IMR-90 (cell line): ENCODE measurements around the gene MAP2K2. TPM values are rescaled to one million over a fixed set of nuclear protein-coding genes. Genes with fewer than 3 reads are reported as not detected.

Experiments
- ATAC-seq: fragments of 200-7000 bp; cut with Tn5 transposase; 2 replicates; pipeline ENCODE4 v1.9.1; 2020; ENCODE audit warnings: low read depth, mild to moderate bottlenecking, moderate library complexity
- BruUV-seq: library from RNA; stranded (reverse); fragments of 400-500 nt; replicated peaks from 2 replicates; lab custom pipeline; 2021; lab: Mats Ljungman, UMichigan
- CTCF ChIA-PET: fragments of 300-600 bp; formaldehyde crosslinking; extraction: SDS; loops from one replicate; lab custom pipeline; 2021; ENCODE audit warnings: antibody characterized with exemption; lab: Yijun Ruan, JAX
- POLR2A ChIA-PET: fragments of 300-600 bp; sonication (Branson Sonifier 250); formaldehyde crosslinking; loops from one replicate; lab custom pipeline; 2022; ENCODE audit warnings: antibody characterized with exemption; ENCODE audit not compliant: unreplicated experiment; lab: Charles Lee
- DNase-seq: peaks from one replicate; pipeline ENCODE4 v3.0.0; 2013
- H2AFZ ChIP-seq: replicated peaks from 2 replicates; pipeline ENCODE3; 2013; ENCODE audit warnings: low read length, mild to moderate bottlenecking; ENCODE audit not compliant: poor library complexity
- H2AK5ac ChIP-seq: 2 replicates; pipeline ENCODE4 v1.6.1; 2013; ENCODE audit warnings: low read depth, low read length, inconsistent platforms
- H2AK9ac ChIP-seq: replicated peaks from 2 replicates; pipeline ENCODE3; 2013; ENCODE audit warnings: mild to moderate bottlenecking, low read depth, low read length, moderate library complexity; ENCODE audit not compliant: poor library complexity
- H2BK120ac ChIP-seq: 2 replicates; pipeline ENCODE4 v1.6.1; 2013; ENCODE audit warnings: low read depth, low read length, inconsistent platforms
- H2BK15ac ChIP-seq: 3 replicates; pipeline ENCODE4 v1.6.1; 2013; ENCODE audit warnings: low read depth, low read length, inconsistent platforms
- H2BK20ac ChIP-seq: 2 replicates; pipeline ENCODE4 v1.6.1; 2013; ENCODE audit warnings: low read depth, mild to moderate bottlenecking, inconsistent platforms, low read length, moderate library complexity
- H2BK5ac ChIP-seq: 2 replicates; pipeline ENCODE4 v1.6.1; 2013; ENCODE audit warnings: mild to moderate bottlenecking, low read depth, low read length, inconsistent platforms; ENCODE audit not compliant: poor library complexity, severe bottlenecking
- H3K14ac ChIP-seq: replicated peaks from 2 replicates; pipeline ENCODE4 v1.6.1; 2013; ENCODE audit warnings: low read depth, low read length, inconsistent platforms
- H3K18ac ChIP-seq: 2 replicates; pipeline ENCODE4 v1.6.1; 2013; ENCODE audit warnings: low read depth, low read length, control low read depth
- H3K23ac ChIP-seq: 2 replicates; pipeline ENCODE4 v1.6.1; 2013; ENCODE audit warnings: low read depth, low read length, inconsistent platforms
- H3K27ac ChIP-seq: 2 replicates; pipeline ENCODE4 v1.5.1; 2013; ENCODE audit warnings: mild to moderate bottlenecking, control low read depth, low read length; ENCODE audit not compliant: insufficient read depth
- H3K27me3 ChIP-seq: 2 replicates; pipeline ENCODE4 v1.6.1; 2013; ENCODE audit warnings: low read length; ENCODE audit not compliant: control insufficient read depth, insufficient read depth
- H3K36me3 ChIP-seq: 2 replicates; pipeline ENCODE4 v1.6.1; 2013; ENCODE audit warnings: low read length, mixed read lengths; ENCODE audit not compliant: control insufficient read depth, insufficient read depth
- H3K4ac ChIP-seq: 2 replicates; pipeline ENCODE4 v1.6.1; 2013; ENCODE audit warnings: low read depth, low read length, inconsistent platforms
- H3K4me1 ChIP-seq: 2 replicates; pipeline ENCODE4 v1.6.1; 2013; ENCODE audit warnings: low read length, mixed read lengths; ENCODE audit not compliant: control insufficient read depth, insufficient read depth
- H3K4me2 ChIP-seq: 2 replicates; pipeline ENCODE4 v1.6.1; 2013; ENCODE audit warnings: low read depth, mild to moderate bottlenecking, control low read depth, low read length, moderate library complexity
- H3K4me3 ChIP-seq: 2 replicates; pipeline ENCODE4 v1.5.1; 2013; ENCODE audit warnings: low read depth, mild to moderate bottlenecking, control low read depth, low read length, moderate library complexity; ENCODE audit not compliant: insufficient read depth
- H3K56ac ChIP-seq: 2 replicates; pipeline ENCODE4 v1.6.1; 2013; ENCODE audit warnings: low read length, inconsistent platforms; ENCODE audit not compliant: insufficient read depth; ENCODE audit errors: extremely low read depth
- H3K79me1 ChIP-seq, 2 experiments: 2 replicates each; pipeline ENCODE4 v1.6.1; 2013; ENCODE audit warnings: low read length in 2 of 2, inconsistent platforms in 1 of 2, low read depth in 1 of 2
- H3K9ac ChIP-seq: 2 replicates; pipeline ENCODE4 v1.6.1; 2013; ENCODE audit warnings: low read depth, low read length, control low read depth
- H3K9me1 ChIP-seq: 2 replicates; pipeline ENCODE4 v1.6.1; 2013; ENCODE audit warnings: low read length, inconsistent platforms; ENCODE audit not compliant: insufficient read depth
- H3K9me3 ChIP-seq: 2 replicates; pipeline ENCODE4 v1.6.1; 2013; ENCODE audit warnings: low read length; ENCODE audit not compliant: control insufficient read depth, insufficient read depth
- H4K20me1 ChIP-seq: 2 replicates; pipeline ENCODE4 v1.6.1; 2013; ENCODE audit warnings: low read length, inconsistent platforms; ENCODE audit not compliant: insufficient read depth
- H4K5ac ChIP-seq: 2 replicates; pipeline ENCODE4 v1.6.1; 2013; ENCODE audit warnings: mild to moderate bottlenecking, low read depth, low read length, control low read depth
- H4K8ac ChIP-seq, 2 experiments: 2 replicates each; pipeline ENCODE4 v1.6.1; 2013; ENCODE audit warnings: low read depth in 2 of 2, low read length in 2 of 2, control low read depth in 1 of 2, inconsistent platforms in 1 of 2
- H4K91ac ChIP-seq: 2 replicates; pipeline ENCODE4 v1.6.1; 2013; ENCODE audit warnings: low read depth, low read length, inconsistent platforms; ENCODE audit not compliant: insufficient read depth
- CHD1 ChIP-seq: IDR thresholded peaks from 2 replicates; pipeline ENCODE4 v1.6.1; 2012; ENCODE audit warnings: low read depth, low read length, improper control_type of control experiment
- CTCF ChIP-seq: conservative IDR thresholded peaks from 2 replicates; pipeline ENCODE4 v1.5.1; 2012; ENCODE audit warnings: mild to moderate bottlenecking, low read depth, low read length, improper control_type of control experiment
- MAFK ChIP-seq: IDR thresholded peaks from 2 replicates; pipeline ENCODE4 v1.6.1; 2012; ENCODE audit warnings: low read depth, low read length, improper control_type of control experiment
- NFE2L2 ChIP-seq: fragments of 150-350 bp; IDR thresholded peaks from 2 replicates; pipeline ENCODE4 v1.6.1; 2016; ENCODE audit warnings: low read depth, mild to moderate bottlenecking, low read length
- SMC3 ChIP-seq: fragments of 150-350 bp; IDR thresholded peaks from 2 replicates; pipeline ENCODE4 v1.6.1; 2016; ENCODE audit warnings: low read depth, mild to moderate bottlenecking, antibody characterized with exemption, low read length, moderate library complexity
- WGBS, 2 experiments: methylation state at CpG; one replicate each; pipeline versions ENCODE4 v1.1.5 to v1.1.7; 2013; ENCODE audit warnings: missing lambda C conversion rate in 2 of 2; ENCODE audit not compliant: insufficient read length in 1 of 2; ENCODE audit errors: extremely low coverage in 2 of 2; 5-methylcytosine and 5-hydroxymethylcytosine counted together
- dilution Hi-C: fragments of 300-500 bp; cut with HindIII; formaldehyde crosslinking; loops from one replicate; pipeline ENCODE4 v1.14.3; 2018; ENCODE audit warnings: low sequenced_read_pairs; ENCODE audit not compliant: unreplicated experiment
- in situ Hi-C: fragments of 300-500 bp; cut with MboI; formaldehyde crosslinking; loops from 3 replicates; pipeline ENCODE4 v1.14.3; 2019; ENCODE audit warnings: low sequenced_read_pairs, inconsistent platforms, mixed read lengths
- intact Hi-C: fragments of 100-400 bp; cut with micrococcal nuclease; formaldehyde crosslinking; loops from 2 replicates; pipeline ENCODE4 v1.10.0; 2022
- polyA plus RNA-seq, 3 experiments: library from polyadenylated mRNA; depleted of rRNA; stranded (reverse); fragments of >200 nt; gene quantifications; 2 replicates each; pipeline ENCODE4 v1.2.3, GENCODE V29; 2012; ENCODE audit warnings: low replicate concordance in 1 of 3
- total RNA-seq: library from RNA; depleted of rRNA; stranded (reverse); fragments of >200 nt; gene quantifications from 2 replicates; pipeline ENCODE4 v1.2.3, GENCODE V29; 2012
- TF ChIP-seq, protein P1 (sequence below): fragments of 150-350 bp; IDR thresholded peaks from 2 replicates; pipeline ENCODE4 v1.6.1; 2017; ENCODE audit warnings: mild to moderate bottlenecking, antibody characterized with exemption, low read length, low read depth
- TF ChIP-seq, protein P2 (sequence below): fragments of 150-350 bp; IDR thresholded peaks from 2 replicates; pipeline ENCODE4 v1.6.1; 2016; ENCODE audit warnings: low read depth, mild to moderate bottlenecking, low read length, moderate library complexity, borderline replicate concordance

Gene MAP2K2
- total and polyA plus RNA-seq, 2 of the 4 experiments (the other 2 are of a cell fraction) = 115 to 151 TPM

GRCh38 chr19:4075373-4075772, 48.5 kb downstream of the MAP2K2 start:
- no peak overlapping the region for H3K9ac ChIP-seq
- no peak overlapping the region for H3K4me2 ChIP-seq
- H3K14ac ChIP-seq = no peak overlapping the region
- H3K4me3 ChIP-seq = no peak overlapping the region
- no peaks in the 10 kb centered on the region for H4K20me1 ChIP-seq
- intact Hi-C loops (no loop called here), in situ Hi-C loops (no loop called here), dilution Hi-C loops (no loop called here)
- H2AFZ ChIP-seq = no peak overlapping the region
- no peak overlapping the region for H3K23ac ChIP-seq
- no peak overlapping the region for H2BK120ac ChIP-seq
- ATAC-seq = no peak
- no peak overlapping the region for H2AK5ac ChIP-seq
- no TSS peak for BruUV-seq
- ChIA-PET POLR2A (no interaction called here), CTCF (no interaction called here)
- no peak overlapping the region for H2BK20ac ChIP-seq
- no peak overlapping the region for H3K27ac ChIP-seq
- H2BK5ac ChIP-seq = no peak overlapping the region
- H3K36me3 ChIP-seq = no peaks in the 10 kb centered on the region
- H3K9me3 ChIP-seq = no peaks in the 10 kb centered on the region
- no peak for DNase-seq
- 67% methylated on average over 1 of the region's 9 CpGs; no CpG with 5 or more reads in 1 of the 2 experiments for WGBS, 2 experiments
- no peak overlapping the region for H2AK9ac ChIP-seq
- H4K91ac ChIP-seq = no peak overlapping the region
- H3K79me1 ChIP-seq = no peaks in the 10 kb centered on the region
- H3K4ac ChIP-seq = no peak overlapping the region
- H3K4me1 ChIP-seq = peaks cover 6% of the 10 kb centered on the region
- no peaks in the 10 kb centered on the region for H3K27me3 ChIP-seq
- TF ChIP-seq CTCF (no peak), SMC3 (no peak), NFE2L2 (no peak), MAFK (no peak), CHD1 (no peak)
- TF ChIP-seq, protein P1, sequence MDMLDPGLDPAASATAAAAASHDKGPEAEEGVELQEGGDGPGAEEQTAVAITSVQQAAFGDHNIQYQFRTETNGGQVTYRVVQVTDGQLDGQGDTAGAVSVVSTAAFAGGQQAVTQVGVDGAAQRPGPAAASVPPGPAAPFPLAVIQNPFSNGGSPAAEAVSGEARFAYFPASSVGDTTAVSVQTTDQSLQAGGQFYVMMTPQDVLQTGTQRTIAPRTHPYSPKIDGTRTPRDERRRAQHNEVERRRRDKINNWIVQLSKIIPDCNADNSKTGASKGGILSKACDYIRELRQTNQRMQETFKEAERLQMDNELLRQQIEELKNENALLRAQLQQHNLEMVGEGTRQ = no peak
- TF ChIP-seq, protein P2, sequence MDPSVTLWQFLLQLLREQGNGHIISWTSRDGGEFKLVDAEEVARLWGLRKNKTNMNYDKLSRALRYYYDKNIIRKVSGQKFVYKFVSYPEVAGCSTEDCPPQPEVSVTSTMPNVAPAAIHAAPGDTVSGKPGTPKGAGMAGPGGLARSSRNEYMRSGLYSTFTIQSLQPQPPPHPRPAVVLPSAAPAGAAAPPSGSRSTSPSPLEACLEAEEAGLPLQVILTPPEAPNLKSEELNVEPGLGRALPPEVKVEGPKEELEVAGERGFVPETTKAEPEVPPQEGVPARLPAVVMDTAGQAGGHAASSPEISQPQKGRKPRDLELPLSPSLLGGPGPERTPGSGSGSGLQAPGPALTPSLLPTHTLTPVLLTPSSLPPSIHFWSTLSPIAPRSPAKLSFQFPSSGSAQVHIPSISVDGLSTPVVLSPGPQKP = no peak
- no peak overlapping the region for H4K5ac ChIP-seq
- H3K9me1 ChIP-seq = peaks cover 3% of the 10 kb centered on the region
- no peak overlapping the region for H3K18ac ChIP-seq
- H3K56ac ChIP-seq = no peak overlapping the region
- no peak overlapping the region for H4K8ac ChIP-seq
- no peak overlapping the region for H2BK15ac ChIP-seq
